Testis (tissue), 3 donors: ENCODE data around the gene IFT27. TPM values are rescaled to one million over a fixed set of nuclear protein-coding genes. Genes with fewer than 3 reads are reported as not detected.

Experiments
- DNase-seq: peaks from one replicate; pipeline ENCODE4 v3.0.0-alpha.2; 2019
- H3K27ac ChIP-seq, 2 donors: fragments of 200-600 bp; sonication (generic); one replicate each; pipeline ENCODE4 v1.5.1; 2019
- H3K27me3 ChIP-seq: fragments of 200-600 bp; sonication (generic); one replicate; pipeline ENCODE4 v1.5.1; 2019
- H3K36me3 ChIP-seq: fragments of 200-600 bp; sonication (generic); one replicate; pipeline ENCODE4 v1.5.1; 2017; ENCODE audit warnings: low read depth; ENCODE audit errors: missing control alignments
- H3K4me1 ChIP-seq: fragments of 200-600 bp; sonication (generic); one replicate; pipeline ENCODE4 v1.5.1; 2019
- H3K4me3 ChIP-seq, 2 donors: fragments of 200-600 bp; sonication (generic); one replicate each; pipeline ENCODE4 v1.5.1; 2017 to 2019
- H3K9me3 ChIP-seq: fragments of 200-600 bp; sonication (generic); one replicate; pipeline ENCODE4 v1.5.1; 2017
- POLR2A ChIP-seq: fragments of 450-650 bp; IDR thresholded peaks from one replicate; pipeline ENCODE4 v1.6.1; 2017; ENCODE audit warnings: antibody characterized with exemption, mild to moderate bottlenecking, moderate library complexity
- WGBS, 2 donors: methylation state at CpG; one replicate each; pipeline ENCODE4 v1.1.5; 2018; 5-methylcytosine and 5-hydroxymethylcytosine counted together
- intact Hi-C: fragments of 100-400 bp; cut with DNase I; formaldehyde crosslinking; loops from one replicate; pipeline ENCODE4 v1.15.1; 2023; ENCODE audit warnings: low total_unique reads
- polyA plus RNA-seq: library from polyadenylated mRNA; stranded (reverse); fragments of 350-450 nt; fragmentation: Illumina TruSeq; extraction: RNeasy Lipid Tissue Mini Kit (QIAGEN cat#74804); gene quantifications from one replicate; pipeline ENCODE4 v1.2.3, GENCODE V29; 2014; ENCODE audit warnings: low read depth, low replicate concordance; ENCODE audit not compliant: insufficient read depth
- total RNA-seq, 2 donors: library from RNA; depleted of rRNA; stranded (reverse); fragments of >200 nt; gene quantifications; one replicate each; pipeline ENCODE4 v1.2.3, GENCODE V29; 2016
- TF ChIP-seq, protein P1 (sequence below), 3 experiments: fragments of 450-650 bp in 2 of 3; fragments of 200-600 bp in 1 of 3; sonication (generic) in 1 of 3; IDR thresholded peaks; one replicate each; pipeline ENCODE4 v1.5.1; 2016 to 2019; ENCODE audit warnings: antibody characterized with exemption in 3 of 3, mild to moderate bottlenecking in 2 of 3, moderate library complexity in 1 of 3

Gene IFT27
- total and polyA plus RNA-seq, 3 donors from 2014 or later, result 28.2 to 56.3 (median 32.4) TPM

DNA sequence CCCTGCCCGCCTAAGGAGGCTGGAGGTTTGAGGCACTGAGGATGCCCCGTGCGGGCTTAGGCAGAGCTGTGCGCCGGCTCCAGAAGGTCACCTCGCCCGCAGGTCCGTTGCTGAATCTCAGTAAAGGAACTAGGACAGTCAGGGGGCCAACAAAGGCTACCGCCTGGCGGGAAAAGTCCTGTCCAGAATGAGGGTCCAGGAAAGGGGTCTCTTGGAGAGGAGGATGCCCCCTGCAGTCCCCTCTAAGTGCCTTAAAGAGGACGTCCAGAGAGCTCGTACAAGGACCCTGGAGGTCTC is 40.4 kb upstream of the IFT27 start:
- H3K27me3 ChIP-seq, result no peaks in the 10 kb centered on the region
- intact Hi-C loops, result no loop called here
- TF ChIP-seq, protein P1, sequence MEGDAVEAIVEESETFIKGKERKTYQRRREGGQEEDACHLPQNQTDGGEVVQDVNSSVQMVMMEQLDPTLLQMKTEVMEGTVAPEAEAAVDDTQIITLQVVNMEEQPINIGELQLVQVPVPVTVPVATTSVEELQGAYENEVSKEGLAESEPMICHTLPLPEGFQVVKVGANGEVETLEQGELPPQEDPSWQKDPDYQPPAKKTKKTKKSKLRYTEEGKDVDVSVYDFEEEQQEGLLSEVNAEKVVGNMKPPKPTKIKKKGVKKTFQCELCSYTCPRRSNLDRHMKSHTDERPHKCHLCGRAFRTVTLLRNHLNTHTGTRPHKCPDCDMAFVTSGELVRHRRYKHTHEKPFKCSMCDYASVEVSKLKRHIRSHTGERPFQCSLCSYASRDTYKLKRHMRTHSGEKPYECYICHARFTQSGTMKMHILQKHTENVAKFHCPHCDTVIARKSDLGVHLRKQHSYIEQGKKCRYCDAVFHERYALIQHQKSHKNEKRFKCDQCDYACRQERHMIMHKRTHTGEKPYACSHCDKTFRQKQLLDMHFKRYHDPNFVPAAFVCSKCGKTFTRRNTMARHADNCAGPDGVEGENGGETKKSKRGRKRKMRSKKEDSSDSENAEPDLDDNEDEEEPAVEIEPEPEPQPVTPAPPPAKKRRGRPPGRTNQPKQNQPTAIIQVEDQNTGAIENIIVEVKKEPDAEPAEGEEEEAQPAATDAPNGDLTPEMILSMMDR (IDR thresholded peaks at IDR 0.05), result no peak

DNA sequence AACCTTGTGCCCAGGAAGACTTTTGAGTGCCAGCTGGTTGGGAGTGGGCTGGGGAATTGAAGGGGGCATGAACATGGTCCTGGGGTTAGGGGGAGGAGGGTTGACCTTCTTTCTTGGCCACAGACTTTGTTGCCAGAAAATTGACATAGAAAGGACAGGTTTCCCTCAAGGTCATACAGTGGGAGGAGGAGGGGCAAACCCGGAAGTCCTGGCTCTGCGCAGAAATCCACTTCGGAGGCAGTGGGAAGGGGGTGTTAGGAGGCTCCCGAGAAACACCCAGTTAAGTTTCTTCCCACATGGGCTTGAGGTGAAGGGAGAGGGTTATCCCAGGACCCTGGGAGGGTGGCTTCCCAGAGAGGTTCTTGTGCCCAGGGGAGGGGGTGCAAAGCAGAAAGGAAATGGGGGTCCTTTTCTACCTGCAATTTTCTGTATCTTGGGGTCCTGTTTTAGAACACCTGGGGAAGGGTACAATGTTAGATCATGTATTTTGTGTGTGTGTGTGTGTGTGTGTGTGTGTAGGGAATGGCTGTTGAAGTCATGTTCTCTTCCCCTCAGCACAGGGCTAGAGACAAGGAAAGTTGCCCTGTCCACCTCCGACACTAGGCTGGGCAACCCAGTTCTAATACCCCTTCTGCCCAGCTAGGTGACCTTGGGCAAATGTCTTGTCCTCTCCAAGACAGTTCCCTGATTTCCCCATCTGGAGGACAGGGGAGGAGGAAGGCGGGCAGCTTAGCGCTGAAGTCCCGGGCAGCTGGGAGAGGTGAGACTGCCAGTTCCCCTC is 39.8 kb upstream of the IFT27 start:
- 7 to 16% methylated on average over 7 to 8 of the region's 8 CpGs for WGBS, 2 donors
- TF ChIP-seq, protein P1 (IDR thresholded peaks at IDR 0.05), result no peak
- no peak for TF ChIP-seq POLR2A
- H3K9me3 ChIP-seq, result no peaks in the 10 kb centered on the region
- H3K27me3 ChIP-seq, result no peaks in the 10 kb centered on the region
- intact Hi-C loops, result no loop called here
- DNase-seq, result no peak
- no peaks in the 10 kb centered on the region for H3K36me3 ChIP-seq
- no peak overlapping the region for H3K27ac ChIP-seq
- H3K4me3 ChIP-seq, result no peak overlapping the region
- H3K4me1 ChIP-seq, result peaks cover 9% of the 10 kb centered on the region

More for the DNA sequence above, 40.4 kb upstream of the IFT27 start:
- H3K4me1 ChIP-seq, result peaks cover 9% of the 10 kb centered on the region
- H3K4me3 ChIP-seq, result peak overlapping the region; percentile 10 to 55
- no peak overlapping the region for H3K27ac ChIP-seq
- H3K36me3 ChIP-seq, result no peaks in the 10 kb centered on the region
- 0 to 5% methylated on average over 2 to 12 of the region's 12 CpGs for WGBS, 2 donors
- no peaks in the 10 kb centered on the region for H3K9me3 ChIP-seq
- no peak for DNase-seq

DNA sequence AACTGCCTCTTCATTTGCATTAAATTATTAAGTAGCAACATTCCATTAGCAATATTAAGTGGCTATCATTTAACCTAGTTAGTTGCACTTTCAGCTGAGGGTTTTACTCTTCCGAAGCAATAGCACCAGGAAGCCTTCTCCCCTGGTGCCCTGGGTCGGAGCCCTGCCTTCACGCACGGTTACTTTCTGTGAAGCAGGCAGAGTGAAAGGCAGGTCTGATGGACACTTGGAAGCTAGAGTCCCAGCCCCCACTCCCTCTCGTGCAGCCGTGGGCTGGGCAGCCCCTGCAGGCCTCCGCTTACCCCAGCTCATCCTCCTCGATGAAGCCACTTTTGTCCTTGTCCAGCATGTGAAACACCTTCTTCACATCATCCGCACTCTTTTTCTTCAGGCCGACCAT is 38.9 kb upstream of the IFT27 start:
- peaks cover 9% of the 10 kb centered on the region for H3K4me1 ChIP-seq
- H3K27me3 ChIP-seq, result no peaks in the 10 kb centered on the region
- H3K9me3 ChIP-seq, result no peaks in the 10 kb centered on the region
- H3K36me3 ChIP-seq, result no peaks in the 10 kb centered on the region
- H3K4me3 ChIP-seq, result no peak overlapping the region
- H3K27ac ChIP-seq, result no peak overlapping the region
- intact Hi-C loops, result no loop called here
- DNase-seq, result no peak
- WGBS, 2 donors, result 66 to 69% methylated on average over 10 of the region's 10 CpGs
- TF ChIP-seq, protein P1 (IDR thresholded peaks at IDR 0.05), result no peak
- TF ChIP-seq POLR2A, result no peak

DNA sequence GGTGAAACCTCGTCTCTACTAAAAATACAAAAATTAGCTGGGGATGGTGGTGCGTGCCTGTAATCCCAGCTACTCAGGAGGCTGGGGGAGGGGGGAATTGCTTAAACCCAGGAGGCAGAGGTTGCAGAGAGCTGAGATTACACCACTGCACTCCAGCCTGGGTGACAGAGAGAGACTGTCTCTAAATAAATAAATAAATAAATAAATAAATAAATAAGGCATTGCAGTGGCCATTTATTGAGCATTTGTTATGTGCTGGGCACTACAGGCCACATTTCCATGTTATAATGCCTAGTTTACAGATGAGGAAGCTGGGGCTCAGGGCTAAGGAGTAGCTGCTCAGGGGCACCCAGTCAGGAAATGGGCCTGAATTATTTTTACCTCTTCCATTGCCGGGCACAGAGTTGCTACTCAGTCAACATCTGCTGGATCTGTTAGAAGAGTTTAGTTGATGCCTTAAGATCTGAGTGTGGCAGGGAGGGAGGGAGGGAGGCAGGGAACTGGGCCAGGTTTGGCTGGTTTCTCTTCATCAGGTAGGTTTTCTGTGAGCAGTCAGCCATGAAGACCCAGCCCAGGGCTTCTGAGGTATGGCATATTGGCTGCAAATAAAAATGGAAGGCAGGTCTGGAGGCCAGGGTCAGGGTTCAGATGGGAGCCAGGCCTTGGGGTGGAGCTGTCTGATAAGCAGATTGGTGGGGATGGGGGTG is 35.3 kb upstream of the IFT27 start:
- TF ChIP-seq, protein P1 (IDR thresholded peaks at IDR 0.05), result no peak
- TF ChIP-seq POLR2A, result no peak
- no peaks in the 10 kb centered on the region for H3K27me3 ChIP-seq
- peaks cover 3% of the 10 kb centered on the region for H3K4me1 ChIP-seq
- WGBS, 2 donors, result 88 to 94% methylated on average over 3 of the region's 3 CpGs
- H3K4me3 ChIP-seq, result no peak overlapping the region
- no peaks in the 10 kb centered on the region for H3K9me3 ChIP-seq
- intact Hi-C loops, result no loop called here
- H3K36me3 ChIP-seq, result no peaks in the 10 kb centered on the region
- H3K27ac ChIP-seq, result no peak overlapping the region
- no peak for DNase-seq
